HepG2 (cell line): ENCODE measurements around the gene PPP2R2B. TPM values are rescaled to one million over a fixed set of nuclear protein-coding genes. Genes with fewer than 3 reads are reported as not detected.

ENCODE experiments used
- ATAC-seq: fragments of 200-7000 bp; cut with Tn5 transposase; 3 replicates; pipeline ENCODE4 v1.9.1; 2020; ENCODE audit warnings: mild to moderate bottlenecking, moderate library complexity
- BruUV-seq: library from RNA; stranded (reverse); fragments of 400-500 nt; replicated peaks from 2 replicates; lab custom pipeline; 2021; lab: Mats Ljungman, UMichigan
- CTCF ChIA-PET: fragments of 300-600 bp; formaldehyde crosslinking; extraction: SDS; loops from one replicate; lab custom pipeline; 2021; ENCODE audit warnings: low total read pairs, inconsistent platforms, low intra/inter-chr PET ratio; lab: Yijun Ruan, JAX
- POLR2A ChIA-PET: fragments of 350-600 bp; sonication (Branson Sonifier 250); formaldehyde crosslinking; loops from one replicate; lab custom pipeline; 2020; ENCODE audit warnings: antibody characterized with exemption, inconsistent platforms; lab: Yijun Ruan, JAX
- DNase-seq: peaks from one replicate; pipeline ENCODE4 v3.0.0-alpha.2; 2015; ENCODE audit warnings: low spot score
- FAIRE-seq: peaks from 3 replicates; lab custom pipeline; 2011; peaks lifted over from hg19 to GRCh38; lab: Jason Lieb, UNC
- H2AFZ ChIP-seq: one replicate; pipeline ENCODE4 v1.6.1; 2011; ENCODE audit warnings: low read length, inconsistent platforms
- H3K27ac ChIP-seq: fragments of 300-600 bp; 3 replicates; pipeline ENCODE4 v1.8.0; 2011; ENCODE audit warnings: mixed run types, mild to moderate bottlenecking, mixed read lengths, low read length, inconsistent platforms; ENCODE audit not compliant: insufficient read depth; ENCODE audit errors: extremely low read length
- H3K27me3 ChIP-seq, 2 experiments: fragments of 200-600 bp in 1 of 2; 2 replicates in 1 of 2; 3 replicates in 1 of 2; pipeline versions ENCODE4 v1.6.0 to v1.8.0; 2011; ENCODE audit warnings: low read length in 2 of 2, mild to moderate bottlenecking in 2 of 2, moderate library complexity in 2 of 2, inconsistent platforms in 1 of 2; ENCODE audit not compliant: insufficient read depth in 2 of 2, control insufficient read depth in 1 of 2
- H3K36me3 ChIP-seq, 2 experiments: fragments of 200-600 bp in 1 of 2; replicated peaks in 1 of 2; 2 replicates in 1 of 2; 3 replicates in 1 of 2; pipeline versions ENCODE4 v1.5.1 to v1.8.0; 2011; ENCODE audit warnings: low read length in 2 of 2, inconsistent platforms in 1 of 2; ENCODE audit not compliant: insufficient read depth in 2 of 2, control insufficient read depth in 1 of 2
- H3K4me1 ChIP-seq: 2 replicates; pipeline ENCODE4 v1.5.1; 2012; ENCODE audit warnings: low read length, inconsistent platforms; ENCODE audit not compliant: insufficient read depth
- H3K4me2 ChIP-seq: 2 replicates; pipeline ENCODE4 v1.6.0; 2011; ENCODE audit warnings: low read depth, low read length, inconsistent platforms
- H3K4me3 ChIP-seq, 3 experiments: fragments of 200-600 bp in 1 of 3; sonication (generic), shearing (Covaris generic) in 1 of 3; replicated peaks in 1 of 3; 2 replicates each; pipeline ENCODE4 v1.5.1; 2011 to 2016; ENCODE audit warnings: low read length in 3 of 3, inconsistent platforms in 2 of 3, low read depth in 2 of 3, mild to moderate bottlenecking in 2 of 3, control low read depth in 1 of 3, mixed read lengths in 1 of 3; ENCODE audit not compliant: insufficient read depth in 1 of 3
- H3K79me2 ChIP-seq: one replicate; pipeline ENCODE4 v1.6.1; 2011; ENCODE audit warnings: low read length, inconsistent platforms; ENCODE audit not compliant: insufficient read depth
- H3K9ac ChIP-seq: 2 replicates; pipeline ENCODE4 v1.6.0; 2011; ENCODE audit warnings: mild to moderate bottlenecking, low read depth, low read length, inconsistent platforms; ENCODE audit not compliant: insufficient read depth
- H3K9me3 ChIP-seq: 2 replicates; pipeline ENCODE4 v1.5.1; 2012; ENCODE audit warnings: mild to moderate bottlenecking, low read length
- H4K20me1 ChIP-seq: 2 replicates; pipeline ENCODE4 v1.6.0; 2011; ENCODE audit warnings: inconsistent platforms, mild to moderate bottlenecking, low read length, moderate library complexity; ENCODE audit not compliant: insufficient read depth
- CREM ChIP-seq, 2 experiments: sonication (generic) in 1 of 2; formaldehyde crosslinking in 1 of 2; IDR thresholded peaks; 2 replicates each; pipeline versions ENCODE4 v1.4.0 to v1.6.1; 2016 to 2020; ENCODE audit warnings: antibody characterized with exemption in 1 of 2, mild to moderate bottlenecking in 1 of 2, missing genetic modification reagents in 1 of 2
- HNRNPL ChIP-seq: fragments of 200-400 bp; formaldehyde crosslinking; IDR thresholded peaks from 2 replicates; pipeline ENCODE4 v1.6.1; 2017; ENCODE audit warnings: mild to moderate bottlenecking, low read depth, low read length
- HNRNPUL1 ChIP-seq: fragments of 200-400 bp; formaldehyde crosslinking; IDR thresholded peaks from 2 replicates; pipeline ENCODE4 v1.6.1; 2017; ENCODE audit warnings: low read depth, mild to moderate bottlenecking, low read length, moderate library complexity
- IRX3 ChIP-seq: sonication (generic); formaldehyde crosslinking; IDR thresholded peaks from 2 replicates; pipeline ENCODE4 v1.8.1; 2023; ENCODE audit warnings: mild to moderate bottlenecking, low read depth, missing genetic modification reagents, borderline replicate concordance
- JUNB ChIP-seq: sonication (generic); formaldehyde crosslinking; IDR thresholded peaks from 2 replicates; pipeline ENCODE4 v1.8.0; 2022; ENCODE audit warnings: missing genetic modification reagents, mild to moderate bottlenecking, borderline replicate concordance
- MTA3 ChIP-seq: sonication (generic); formaldehyde crosslinking; IDR thresholded peaks from 2 replicates; pipeline ENCODE4 v1.4.0; 2020; ENCODE audit warnings: missing genetic modification reagents
- RXRB ChIP-seq: IDR thresholded peaks from 2 replicates; pipeline ENCODE4 v1.6.1; 2016; ENCODE audit warnings: borderline replicate concordance, missing genetic modification reagents, missing compliant biosample characterization
- ZNF207 ChIP-seq: fragments of 450-650 bp; IDR thresholded peaks from 2 replicates; pipeline ENCODE4 v1.6.1; 2016; ENCODE audit warnings: antibody characterized with exemption, borderline replicate concordance
- ZNF557 ChIP-seq: sonication (generic); formaldehyde crosslinking; IDR thresholded peaks from 2 replicates; pipeline ENCODE4 v1.4.0; 2020; ENCODE audit warnings: missing genetic modification reagents
- ZNF577 ChIP-seq: sonication (generic); formaldehyde crosslinking; IDR thresholded peaks from 2 replicates; pipeline ENCODE4 v1.4.0; 2020; ENCODE audit warnings: mild to moderate bottlenecking, low read depth, missing genetic modification reagents, borderline replicate concordance
- WGBS: methylation state at CpG from one replicate; pipeline ENCODE4 v1.1.6; 2017; ENCODE audit warnings: low lambda C conversion rate; 5-methylcytosine and 5-hydroxymethylcytosine counted together
- in situ Hi-C: cut with HindIII; loops from 2 replicates; pipeline ENCODE4 v1.10.0; 2017; ENCODE audit warnings: low pct_unique_long_range_greater_than_20kb; ENCODE audit not compliant: extremely low pct_ligation_motif_present
- intact Hi-C: fragments of 100-400 bp; cut with micrococcal nuclease; formaldehyde crosslinking; loops from one replicate; pipeline ENCODE4 v1.10.0; 2022; ENCODE audit not compliant: unreplicated experiment
- polyA plus RNA-seq, 8 experiments: library from polyadenylated mRNA; depleted of rRNA in 3 of 8; stranded (reverse) in 7 of 8; unstranded in 1 of 8; fragments of >200 nt; fragmentation: Illumina TruSeq in 4 of 8; extraction: Trizol in 4 of 8; gene quantifications; 2 replicates each; pipeline versions ENCODE4 v1.2.1 to v1.2.3, GENCODE V29; 2011 to 2016; ENCODE audit warnings: low read depth in 4 of 8, missing spikeins in 1 of 8, mixed read lengths in 1 of 8; ENCODE audit not compliant: insufficient read depth in 1 of 8
- total RNA-seq, 5 experiments: library from RNA; depleted of rRNA; stranded (reverse); fragments of >200 nt; fragmentation: Illumina TruSeq; extraction: Trizol; gene quantifications; 2 replicates each; pipeline ENCODE4 v1.2.3, GENCODE V29; 2016; ENCODE audit warnings: low read depth in 1 of 5
- TF ChIP-seq, protein P1 (sequence below): IDR thresholded peaks from 2 replicates; pipeline ENCODE4 v1.6.1; 2012; ENCODE audit warnings: low read depth, low read length, improper control_type of control experiment

The PPP2R2B gene
- total and polyA plus RNA-seq, 2 of the 13 experiments (the other 11 are each of a cell fraction or from before 2014, with no cell fraction given) = not detected

DNA sequence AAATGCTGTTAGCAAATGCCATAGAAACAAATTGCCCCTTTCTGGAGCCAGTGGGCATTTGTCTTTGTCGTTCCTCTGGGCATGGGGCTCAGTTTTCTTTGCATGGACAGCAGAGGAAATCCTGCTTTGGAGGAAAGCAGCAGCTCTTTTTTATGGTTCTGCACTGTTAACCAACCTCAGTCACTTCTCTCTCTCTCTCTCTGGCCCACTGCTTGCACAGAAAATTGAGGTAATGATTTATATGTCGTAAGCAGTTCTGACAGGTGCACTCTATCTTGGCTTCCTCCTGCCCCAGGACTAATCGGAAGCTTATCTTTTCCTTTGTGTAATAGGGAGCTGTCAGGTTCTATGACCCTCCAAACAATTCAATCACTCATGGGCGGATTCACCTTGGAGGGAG is 202.9 kb downstream of the PPP2R2B start:
- ChIA-PET POLR2A (no interaction called here), CTCF (no interaction called here)
- Histone ChIP-seq H3K27me3 (no peaks in the 10 kb centered on the region; a peak in 1 of 5 replicates), H3K4me1 (no peaks in the 10 kb centered on the region), H2AFZ (no peak overlapping the region), H3K4me3 (no peak overlapping the region), H3K27ac (no peak overlapping the region), H3K79me2 (no peaks in the 10 kb centered on the region), H3K9ac (no peak overlapping the region), H4K20me1 (no peaks in the 10 kb centered on the region), H3K4me2 (no peak overlapping the region), H3K9me3 (no peaks in the 10 kb centered on the region), H3K36me3 (no peaks in the 10 kb centered on the region)
- in situ Hi-C loops = no loop called here
- intact Hi-C loops = no loop called here
- 9% methylated on average over 4 of the region's 4 CpGs for WGBS
- no TSS peak for BruUV-seq
- no peak for ATAC-seq
- TF ChIP-seq, protein P1, sequence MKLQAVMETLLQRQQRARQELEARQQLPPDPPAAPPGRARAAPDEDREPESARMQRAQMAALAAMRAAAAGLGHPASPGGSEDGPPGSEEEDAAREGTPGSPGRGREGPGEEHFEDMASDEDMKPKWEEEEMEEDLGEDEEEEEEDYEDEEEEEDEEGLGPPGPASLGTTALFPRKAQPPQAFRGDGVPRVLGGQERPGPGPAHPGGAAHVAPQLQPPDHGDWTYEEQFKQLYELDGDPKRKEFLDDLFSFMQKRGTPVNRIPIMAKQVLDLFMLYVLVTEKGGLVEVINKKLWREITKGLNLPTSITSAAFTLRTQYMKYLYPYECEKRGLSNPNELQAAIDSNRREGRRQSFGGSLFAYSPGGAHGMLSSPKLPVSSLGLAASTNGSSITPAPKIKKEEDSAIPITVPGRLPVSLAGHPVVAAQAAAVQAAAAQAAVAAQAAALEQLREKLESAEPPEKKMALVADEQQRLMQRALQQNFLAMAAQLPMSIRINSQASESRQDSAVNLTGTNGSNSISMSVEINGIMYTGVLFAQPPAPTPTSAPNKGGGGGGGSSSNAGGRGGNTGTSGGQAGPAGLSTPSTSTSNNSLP = no peak
- TF ChIP-seq ZNF577 (CRISPR knock-in tag) (no peak), HNRNPUL1 (no peak), HNRNPL (no peak), JUNB (no peak), RXRB (CRISPR knock-in tag) (no peak), IRX3 (CRISPR knock-in tag) (no peak), ZNF557 (CRISPR knock-in tag) (no peak), ZNF207 (no peak), MTA3 (CRISPR knock-in tag) (no peak), CREM (IDR thresholded peaks at IDR 0.05) (no peak), CREM (CRISPR knock-in tag; IDR thresholded peaks at IDR 0.05) (no peak)
- no peak for DNase-seq
- no peak for FAIRE-seq
